HepG2 (cell line): ENCODE results near the gene DOCK9. TPM values are rescaled to one million over a fixed set of nuclear protein-coding genes. Genes with fewer than 3 reads are reported as not detected.
A peak's percentile ranks its signal among the peaks of the same experiment; 100 is the strongest.

ENCODE experiments used
- ATAC-seq: fragments of 200-7000 bp; cut with Tn5 transposase; 3 replicates; pipeline ENCODE4 v1.9.1; 2020; ENCODE audit warnings: mild to moderate bottlenecking, moderate library complexity
- BruUV-seq: library from RNA; stranded (reverse); fragments of 400-500 nt; replicated peaks from 2 replicates; lab custom pipeline; 2021; lab: Mats Ljungman, UMichigan
- CTCF ChIA-PET: fragments of 300-600 bp; formaldehyde crosslinking; extraction: SDS; loops from one replicate; lab custom pipeline; 2021; ENCODE audit warnings: low total read pairs, inconsistent platforms, low intra/inter-chr PET ratio; lab: Yijun Ruan, JAX
- POLR2A ChIA-PET: fragments of 350-600 bp; sonication (Branson Sonifier 250); formaldehyde crosslinking; loops from one replicate; lab custom pipeline; 2020; ENCODE audit warnings: antibody characterized with exemption, inconsistent platforms; lab: Yijun Ruan, JAX
- DNase-seq: peaks from one replicate; pipeline ENCODE4 v3.0.0-alpha.2; 2015; ENCODE audit warnings: low spot score
- FAIRE-seq: peaks from 3 replicates; lab custom pipeline; 2011; peaks lifted over from hg19 to GRCh38; lab: Jason Lieb, UNC
- H2AFZ ChIP-seq: one replicate; pipeline ENCODE4 v1.6.1; 2011; ENCODE audit warnings: low read length, inconsistent platforms
- H3K27ac ChIP-seq: fragments of 300-600 bp; 3 replicates; pipeline ENCODE4 v1.8.0; 2011; ENCODE audit warnings: mixed run types, mild to moderate bottlenecking, mixed read lengths, low read length, inconsistent platforms; ENCODE audit not compliant: insufficient read depth; ENCODE audit errors: extremely low read length
- H3K27me3 ChIP-seq, 2 experiments: fragments of 200-600 bp in 1 of 2; 2 replicates in 1 of 2; 3 replicates in 1 of 2; pipeline versions ENCODE4 v1.6.0 to v1.8.0; 2011; ENCODE audit warnings: low read length in 2 of 2, mild to moderate bottlenecking in 2 of 2, moderate library complexity in 2 of 2, inconsistent platforms in 1 of 2; ENCODE audit not compliant: insufficient read depth in 2 of 2, control insufficient read depth in 1 of 2
- H3K36me3 ChIP-seq, 2 experiments: fragments of 200-600 bp in 1 of 2; replicated peaks in 1 of 2; 2 replicates in 1 of 2; 3 replicates in 1 of 2; pipeline versions ENCODE4 v1.5.1 to v1.8.0; 2011; ENCODE audit warnings: low read length in 2 of 2, inconsistent platforms in 1 of 2; ENCODE audit not compliant: insufficient read depth in 2 of 2, control insufficient read depth in 1 of 2
- H3K4me1 ChIP-seq: 2 replicates; pipeline ENCODE4 v1.5.1; 2012; ENCODE audit warnings: low read length, inconsistent platforms; ENCODE audit not compliant: insufficient read depth
- H3K4me2 ChIP-seq: 2 replicates; pipeline ENCODE4 v1.6.0; 2011; ENCODE audit warnings: low read depth, low read length, inconsistent platforms
- H3K4me3 ChIP-seq, 3 experiments: fragments of 200-600 bp in 1 of 3; sonication (generic), shearing (Covaris generic) in 1 of 3; replicated peaks in 1 of 3; 2 replicates each; pipeline ENCODE4 v1.5.1; 2011 to 2016; ENCODE audit warnings: low read length in 3 of 3, inconsistent platforms in 2 of 3, low read depth in 2 of 3, mild to moderate bottlenecking in 2 of 3, control low read depth in 1 of 3, mixed read lengths in 1 of 3; ENCODE audit not compliant: insufficient read depth in 1 of 3
- H3K79me2 ChIP-seq: one replicate; pipeline ENCODE4 v1.6.1; 2011; ENCODE audit warnings: low read length, inconsistent platforms; ENCODE audit not compliant: insufficient read depth
- H3K9ac ChIP-seq: 2 replicates; pipeline ENCODE4 v1.6.0; 2011; ENCODE audit warnings: mild to moderate bottlenecking, low read depth, low read length, inconsistent platforms; ENCODE audit not compliant: insufficient read depth
- H3K9me3 ChIP-seq: 2 replicates; pipeline ENCODE4 v1.5.1; 2012; ENCODE audit warnings: mild to moderate bottlenecking, low read length
- H4K20me1 ChIP-seq: 2 replicates; pipeline ENCODE4 v1.6.0; 2011; ENCODE audit warnings: inconsistent platforms, mild to moderate bottlenecking, low read length, moderate library complexity; ENCODE audit not compliant: insufficient read depth
- ATAD3A ChIP-seq: sonication (generic); formaldehyde crosslinking; IDR thresholded peaks from 2 replicates; pipeline ENCODE4 v1.4.0; 2020; ENCODE audit warnings: missing genetic modification reagents
- ATF7-NPFF ChIP-seq: sonication (generic); formaldehyde crosslinking; IDR thresholded peaks from 2 replicates; pipeline ENCODE4 v1.8.1; 2023; ENCODE audit warnings: mild to moderate bottlenecking, low read depth, missing genetic modification reagents, moderate library complexity
- BHLHE40 ChIP-seq: IDR thresholded peaks from 2 replicates; pipeline ENCODE4 v1.6.1; 2011; ENCODE audit warnings: low read length, improper control_type of control experiment
- CEBPB ChIP-seq: IDR thresholded peaks from 2 replicates; pipeline ENCODE4 v1.6.1; 2011; ENCODE audit warnings: low read depth, low read length, improper control_type of control experiment, borderline replicate concordance
- IRX3 ChIP-seq: sonication (generic); formaldehyde crosslinking; IDR thresholded peaks from 2 replicates; pipeline ENCODE4 v1.8.1; 2023; ENCODE audit warnings: mild to moderate bottlenecking, low read depth, missing genetic modification reagents, borderline replicate concordance
- NRL ChIP-seq: sonication (generic); formaldehyde crosslinking; IDR thresholded peaks from 2 replicates; pipeline ENCODE4 v1.5.0; 2020; ENCODE audit warnings: missing genetic modification reagents, mild to moderate bottlenecking, moderate library complexity, borderline replicate concordance
- SYNCRIP ChIP-seq: fragments of 200-400 bp; formaldehyde crosslinking; IDR thresholded peaks from 2 replicates; pipeline ENCODE4 v1.6.1; 2018; ENCODE audit warnings: mild to moderate bottlenecking, low read depth, low read length; ENCODE audit not compliant: insufficient read depth
- XBP1 ChIP-seq: sonication (generic); formaldehyde crosslinking; IDR thresholded peaks from 2 replicates; pipeline ENCODE4 v1.5.0; 2020; ENCODE audit warnings: missing genetic modification reagents
- ZBTB7B ChIP-seq: sonication (generic); formaldehyde crosslinking; IDR thresholded peaks from 2 replicates; pipeline ENCODE4 v1.4.0; 2020; ENCODE audit warnings: missing genetic modification reagents
- ZMYM4 ChIP-seq: sonication (generic); formaldehyde crosslinking; IDR thresholded peaks from 2 replicates; pipeline ENCODE4 v1.8.1; 2023; ENCODE audit warnings: mild to moderate bottlenecking, missing genetic modification reagents
- ZNF326 ChIP-seq: sonication (generic); formaldehyde crosslinking; IDR thresholded peaks from 2 replicates; pipeline ENCODE4 v1.4.0; 2020; ENCODE audit warnings: missing genetic modification reagents, borderline replicate concordance
- ZNF33A ChIP-seq: sonication (generic); formaldehyde crosslinking; IDR thresholded peaks from 2 replicates; pipeline ENCODE4 v1.5.1; 2020; ENCODE audit warnings: missing genetic modification reagents, mild to moderate bottlenecking, moderate library complexity, borderline replicate concordance
- ZNF510 ChIP-seq: sonication (generic); formaldehyde crosslinking; IDR thresholded peaks from 2 replicates; pipeline ENCODE4 v1.4.0; 2020; ENCODE audit warnings: low read depth, mild to moderate bottlenecking, missing genetic modification reagents
- ZNF556 ChIP-seq: sonication (generic); formaldehyde crosslinking; IDR thresholded peaks from 2 replicates; pipeline ENCODE4 v1.4.0; 2020; ENCODE audit warnings: mild to moderate bottlenecking, missing genetic modification reagents, borderline replicate concordance
- ZNF563 ChIP-seq: sonication (generic); formaldehyde crosslinking; IDR thresholded peaks from 2 replicates; pipeline ENCODE4 v1.8.0; 2022; ENCODE audit warnings: mild to moderate bottlenecking, moderate library complexity, missing genetic modification reagents
- ZNF619 ChIP-seq: sonication (generic); formaldehyde crosslinking; IDR thresholded peaks from 2 replicates; pipeline ENCODE4 v1.4.0; 2020; ENCODE audit warnings: mild to moderate bottlenecking, missing genetic modification reagents
- ZNF652 ChIP-seq: IDR thresholded peaks from 2 replicates; pipeline ENCODE4 v1.6.1; 2016; ENCODE audit warnings: low read depth, borderline replicate concordance
- WGBS: methylation state at CpG from one replicate; pipeline ENCODE4 v1.1.6; 2017; ENCODE audit warnings: low lambda C conversion rate; 5-methylcytosine and 5-hydroxymethylcytosine counted together
- in situ Hi-C: cut with HindIII; loops from 2 replicates; pipeline ENCODE4 v1.10.0; 2017; ENCODE audit warnings: low pct_unique_long_range_greater_than_20kb; ENCODE audit not compliant: extremely low pct_ligation_motif_present
- intact Hi-C: fragments of 100-400 bp; cut with micrococcal nuclease; formaldehyde crosslinking; loops from one replicate; pipeline ENCODE4 v1.10.0; 2022; ENCODE audit not compliant: unreplicated experiment
- polyA plus RNA-seq, 8 experiments: library from polyadenylated mRNA; depleted of rRNA in 3 of 8; stranded (reverse) in 7 of 8; unstranded in 1 of 8; fragments of >200 nt; fragmentation: Illumina TruSeq in 4 of 8; extraction: Trizol in 4 of 8; gene quantifications; 2 replicates each; pipeline versions ENCODE4 v1.2.1 to v1.2.3, GENCODE V29; 2011 to 2016; ENCODE audit warnings: low read depth in 4 of 8, missing spikeins in 1 of 8, mixed read lengths in 1 of 8; ENCODE audit not compliant: insufficient read depth in 1 of 8
- total RNA-seq, 5 experiments: library from RNA; depleted of rRNA; stranded (reverse); fragments of >200 nt; fragmentation: Illumina TruSeq; extraction: Trizol; gene quantifications; 2 replicates each; pipeline ENCODE4 v1.2.3, GENCODE V29; 2016; ENCODE audit warnings: low read depth in 1 of 5
- TF ChIP-seq, protein P1 (sequence below): sonication (generic); formaldehyde crosslinking; IDR thresholded peaks from 2 replicates; pipeline ENCODE4 v1.8.0; 2022; ENCODE audit warnings: missing genetic modification reagents, low read depth, mild to moderate bottlenecking, borderline replicate concordance
- TF ChIP-seq, protein P2 (sequence below): sonication (generic); formaldehyde crosslinking; conservative IDR thresholded peaks from 2 replicates; pipeline ENCODE4 v1.4.0; 2020; ENCODE audit warnings: mild to moderate bottlenecking, missing genetic modification reagents, moderate library complexity

The DOCK9 gene
- total and polyA plus RNA-seq, 2 of the 13 experiments (the other 11 are each of a cell fraction or from before 2014, with no cell fraction given) = 0.44 to 0.97 TPM

DNA sequence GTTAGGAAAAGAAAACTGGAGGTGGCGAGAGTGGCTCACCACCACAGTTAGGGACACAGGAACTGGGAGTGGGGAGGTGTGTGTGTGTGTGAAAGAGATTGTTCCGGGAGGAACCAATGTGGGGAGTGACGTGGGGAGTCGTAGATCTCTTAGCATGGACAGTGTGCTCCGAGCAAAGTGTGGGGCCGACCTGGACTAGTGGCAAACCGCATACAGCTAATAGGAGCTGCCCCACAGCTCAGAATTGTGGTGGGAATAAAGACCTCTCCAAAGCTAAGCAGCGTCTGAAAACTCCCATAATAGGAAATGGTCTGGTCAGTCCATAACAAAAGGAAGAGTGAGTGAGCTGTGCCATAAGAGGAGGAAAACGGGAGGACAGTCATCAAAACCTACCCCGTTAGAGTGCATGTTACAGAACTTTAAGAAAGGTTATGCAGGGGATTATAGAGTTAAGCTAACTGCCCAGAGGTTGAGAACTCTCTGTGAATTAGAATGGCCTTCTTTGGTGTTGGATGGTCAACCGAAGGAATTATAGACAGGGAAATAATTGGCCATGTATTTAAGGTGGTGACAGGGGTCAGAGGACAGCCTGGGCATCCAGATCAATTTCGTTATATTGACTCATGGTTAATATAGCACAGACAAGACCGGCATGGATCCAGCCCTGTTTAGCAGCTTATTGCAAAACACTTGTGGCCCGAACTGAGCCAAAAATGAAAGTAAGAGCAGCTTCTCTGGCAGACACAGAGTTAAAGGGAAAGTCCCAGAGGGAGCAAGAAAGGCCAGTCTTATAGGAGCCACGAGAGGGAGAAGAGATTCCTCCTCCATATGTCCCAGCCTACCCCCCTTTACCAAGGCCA, 216.5 kb downstream of the DOCK9 start:
- 10% methylated on average over 15 of the region's 15 CpGs for WGBS
- H3K9ac ChIP-seq = 0 out of 2 replicates have a peak overlapping the region, but pooled peaks have one; percentile 17
- intact Hi-C loops = no loop called here
- H4K20me1 ChIP-seq = no peaks in the 10 kb centered on the region
- peak; percentile 34 for DNase-seq
- ChIA-PET POLR2A (interaction anchor here (0.9 to 1.7 kb wide), 2 partner anchors 15 to 184 kb away, joined by 3 to 4 read pairs; no protein-coding TSS in a partner anchor), CTCF (no interaction called here)
- H3K79me2 ChIP-seq = no peaks in the 10 kb centered on the region
- peak overlapping the region; percentile 94 for H3K4me2 ChIP-seq
- BruUV-seq = no TSS peak
- no peaks in the 10 kb centered on the region; the same call in 1 of the 2 replicates for H3K9me3 ChIP-seq
- H3K4me3 ChIP-seq = peak overlapping the region; percentile 30 to 63 (median 61)
- peaks cover 6 to 34% of the 10 kb centered on the region in 2 experiments; a peak in 4 of 5 replicates for H3K27me3 ChIP-seq
- in situ Hi-C loops = no loop called here
- peak; percentile 83 for ATAC-seq
- H3K36me3 ChIP-seq = no peaks in the 10 kb centered on the region
- H3K4me1 ChIP-seq = peaks cover 20% of the 10 kb centered on the region
- H2AFZ ChIP-seq = no peak overlapping the region
- H3K27ac ChIP-seq = no peak overlapping the region
- FAIRE-seq = no peak
- TF ChIP-seq ZNF510 (CRISPR knock-in tag) = no peak
- TF ChIP-seq ZNF33A (CRISPR knock-in tag) = no peak
- TF ChIP-seq ATAD3A (CRISPR knock-in tag) = no peak
- TF ChIP-seq IRX3 (CRISPR knock-in tag) = no peak
- no peak for TF ChIP-seq ZMYM4 (CRISPR knock-in tag)
- TF ChIP-seq SYNCRIP = no peak
- TF ChIP-seq ZNF563 (CRISPR knock-in tag) = no peak
- TF ChIP-seq, protein P1, sequence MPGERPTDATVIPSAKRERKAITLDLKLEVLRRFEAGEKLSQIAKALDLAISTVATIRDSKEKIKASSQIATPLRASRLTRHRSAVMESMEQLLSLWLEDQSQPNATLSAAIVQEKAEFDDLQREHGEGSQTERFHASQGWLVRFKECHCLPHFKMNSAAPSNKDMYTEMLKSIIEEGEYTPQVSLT (CRISPR knock-in tag) = no peak
- no peak for TF ChIP-seq NRL (CRISPR knock-in tag)
- peak; percentile 78; the same call in 1 of the 2 replicates for TF ChIP-seq CEBPB
- TF ChIP-seq ZBTB7B (CRISPR knock-in tag) = no peak
- no peak for TF ChIP-seq XBP1 (CRISPR knock-in tag)
- no peak for TF ChIP-seq ATF7-NPFF
- TF ChIP-seq ZNF619 = no peak
- peak; percentile 88 for TF ChIP-seq ZNF652 (CRISPR knock-in tag)
- no peak for TF ChIP-seq BHLHE40
- no peak for TF ChIP-seq ZNF326 (CRISPR knock-in tag)
- TF ChIP-seq ZNF556 (CRISPR knock-in tag) = no peak
- TF ChIP-seq, protein P2, sequence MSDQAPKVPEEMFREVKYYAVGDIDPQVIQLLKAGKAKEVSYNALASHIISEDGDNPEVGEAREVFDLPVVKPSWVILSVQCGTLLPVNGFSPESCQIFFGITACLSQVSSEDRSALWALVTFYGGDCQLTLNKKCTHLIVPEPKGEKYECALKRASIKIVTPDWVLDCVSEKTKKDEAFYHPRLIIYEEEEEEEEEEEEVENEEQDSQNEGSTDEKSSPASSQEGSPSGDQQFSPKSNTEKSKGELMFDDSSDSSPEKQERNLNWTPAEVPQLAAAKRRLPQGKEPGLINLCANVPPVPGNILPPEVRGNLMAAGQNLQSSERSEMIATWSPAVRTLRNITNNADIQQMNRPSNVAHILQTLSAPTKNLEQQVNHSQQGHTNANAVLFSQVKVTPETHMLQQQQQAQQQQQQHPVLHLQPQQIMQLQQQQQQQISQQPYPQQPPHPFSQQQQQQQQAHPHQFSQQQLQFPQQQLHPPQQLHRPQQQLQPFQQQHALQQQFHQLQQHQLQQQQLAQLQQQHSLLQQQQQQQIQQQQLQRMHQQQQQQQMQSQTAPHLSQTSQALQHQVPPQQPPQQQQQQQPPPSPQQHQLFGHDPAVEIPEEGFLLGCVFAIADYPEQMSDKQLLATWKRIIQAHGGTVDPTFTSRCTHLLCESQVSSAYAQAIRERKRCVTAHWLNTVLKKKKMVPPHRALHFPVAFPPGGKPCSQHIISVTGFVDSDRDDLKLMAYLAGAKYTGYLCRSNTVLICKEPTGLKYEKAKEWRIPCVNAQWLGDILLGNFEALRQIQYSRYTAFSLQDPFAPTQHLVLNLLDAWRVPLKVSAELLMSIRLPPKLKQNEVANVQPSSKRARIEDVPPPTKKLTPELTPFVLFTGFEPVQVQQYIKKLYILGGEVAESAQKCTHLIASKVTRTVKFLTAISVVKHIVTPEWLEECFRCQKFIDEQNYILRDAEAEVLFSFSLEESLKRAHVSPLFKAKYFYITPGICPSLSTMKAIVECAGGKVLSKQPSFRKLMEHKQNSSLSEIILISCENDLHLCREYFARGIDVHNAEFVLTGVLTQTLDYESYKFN = peak; percentile 40; the same call in 1 of the 2 replicates
